ENCODE measurements around the gene BPTF.

BPTF gene

DNA sequence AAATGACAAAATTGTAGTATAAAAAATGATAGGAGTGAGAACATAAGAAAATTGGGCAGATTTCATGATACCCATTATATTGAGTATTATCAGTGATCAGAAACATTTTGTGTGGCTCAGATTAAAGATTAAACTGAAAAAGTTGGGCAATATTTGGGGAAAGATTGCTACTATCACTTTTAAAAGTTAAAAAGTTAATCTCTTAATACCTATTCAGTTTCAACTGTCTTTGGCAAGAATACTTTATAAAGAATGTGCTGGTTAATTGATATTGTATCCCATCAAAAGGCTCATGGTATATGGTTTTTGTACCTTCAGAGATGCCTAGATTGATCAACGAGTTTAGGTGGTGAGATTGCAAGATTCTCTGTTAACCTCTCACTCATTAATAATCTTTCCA is 55.8 kb downstream of the BPTF start:
- no peaks in the 10 kb centered on the region for H3K4me1 ChIP-seq (ENCODE audit: control insufficient read depth, insufficient read depth, low read depth, low read length)
- H4K91ac ChIP-seq (ENCODE audit: low read length), result no peak overlapping the region
- H2BK5ac ChIP-seq (ENCODE audit: low read depth, low read length, poor library complexity, severe bottlenecking), result no peak overlapping the region
- no peak overlapping the region for H2AFZ ChIP-seq (ENCODE audit: low read depth, low read length)
- H3K36me3 ChIP-seq (ENCODE audit: control insufficient read depth in 1 of 2, insufficient read depth in 2 of 2, low read depth in 1 of 2, low read length in 2 of 2), result peaks cover 12 to 29% of the 10 kb centered on the region in 2 experiments
- no peak overlapping the region for H2AK5ac ChIP-seq (ENCODE audit: low read length, severe bottlenecking)
- H3K14ac ChIP-seq (ENCODE audit: low read length in 2 of 2), result no peak overlapping the region
- H4K8ac ChIP-seq (ENCODE audit: low read length), result no peak overlapping the region
- no peak overlapping the region for H3K4me3 ChIP-seq (ENCODE audit: insufficient read depth in 1 of 2, low read depth in 1 of 2, low read length in 2 of 2)
- no peak overlapping the region for H3K18ac ChIP-seq (ENCODE audit: low read depth in 1 of 2, low read length in 2 of 2)
- no peak overlapping the region for H3K27ac ChIP-seq (ENCODE audit: low read length, poor library complexity, severe bottlenecking)
- no peaks in the 10 kb centered on the region for H3K27me3 ChIP-seq (ENCODE audit: control insufficient read depth in 1 of 2, insufficient read depth in 1 of 2, low read length in 2 of 2)
- no peak overlapping the region for H3K4ac ChIP-seq (ENCODE audit: low read depth in 1 of 2, low read length in 2 of 2)
- H2BK12ac ChIP-seq (ENCODE audit: low read length in 2 of 2), result no peak overlapping the region
- H3K79me1 ChIP-seq (replicated peaks; ENCODE audit: low read length, poor library complexity, severe bottlenecking), result peaks cover 15% of the 10 kb centered on the region
- H3K9me3 ChIP-seq (ENCODE audit: control insufficient read depth, low read length), result no peaks in the 10 kb centered on the region
- H3K23ac ChIP-seq (ENCODE audit: low read length in 2 of 2), result no peak overlapping the region
- WGBS, result no CpG with 5 or more reads among the region's 1 CpG
- H3K9ac ChIP-seq (ENCODE audit: low read length), result no peak overlapping the region
- no peak overlapping the region for H2BK120ac ChIP-seq (ENCODE audit: low read depth, low read length)
- no peak for DNase-seq
- H3K4me2 ChIP-seq (ENCODE audit: low read length, poor library complexity, severe bottlenecking), result no peak overlapping the region
- no peak overlapping the region for H2BK15ac ChIP-seq (ENCODE audit: low read depth, poor library complexity, severe bottlenecking)

DNA sequence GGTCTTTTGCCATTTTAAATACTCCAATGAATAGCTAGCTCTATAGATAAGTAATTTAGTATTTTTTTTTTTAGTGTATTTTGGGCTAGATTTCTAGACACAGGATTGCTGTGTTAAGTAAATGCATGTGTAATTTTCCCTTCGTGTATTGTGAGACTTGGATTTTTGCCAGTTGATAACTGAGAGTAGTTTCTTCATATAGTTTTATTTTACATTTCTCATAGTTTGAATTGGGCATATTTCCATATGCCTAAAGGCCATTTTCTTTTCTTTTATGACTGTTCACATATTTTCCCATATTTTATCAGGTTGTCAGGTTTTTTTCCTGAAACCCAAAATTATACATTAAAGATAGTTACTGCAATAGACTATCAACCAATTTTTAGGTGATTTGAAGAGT is 59.4 kb downstream of the BPTF start:
- no peak overlapping the region for H3K18ac ChIP-seq (ENCODE audit: low read depth in 1 of 2, low read length in 2 of 2)
- no peak overlapping the region for H3K4ac ChIP-seq (ENCODE audit: low read depth in 1 of 2, low read length in 2 of 2)
- H3K4me3 ChIP-seq (ENCODE audit: insufficient read depth in 1 of 2, low read depth in 1 of 2, low read length in 2 of 2), result no peak overlapping the region
- no peak overlapping the region for H2AFZ ChIP-seq (ENCODE audit: low read depth, low read length)
- no CpG with 5 or more reads among the region's 1 CpG for WGBS
- H2BK5ac ChIP-seq (ENCODE audit: low read depth, low read length, poor library complexity, severe bottlenecking), result no peak overlapping the region
- no peak for DNase-seq
- H2BK12ac ChIP-seq (ENCODE audit: low read length in 2 of 2), result no peak overlapping the region
- H3K9ac ChIP-seq (ENCODE audit: low read length), result no peak overlapping the region
- H3K27ac ChIP-seq (ENCODE audit: low read length, poor library complexity, severe bottlenecking), result no peak overlapping the region
- no peak overlapping the region for H2BK120ac ChIP-seq (ENCODE audit: low read depth, low read length)
- no peaks in the 10 kb centered on the region for H3K9me3 ChIP-seq (ENCODE audit: control insufficient read depth, low read length)
- H3K4me1 ChIP-seq (ENCODE audit: control insufficient read depth, insufficient read depth, low read depth, low read length), result no peaks in the 10 kb centered on the region
- peaks cover 19% of the 10 kb centered on the region for H3K79me1 ChIP-seq (replicated peaks; ENCODE audit: low read length, poor library complexity, severe bottlenecking)
- H3K23ac ChIP-seq (ENCODE audit: low read length in 2 of 2), result no peak overlapping the region
- H3K27me3 ChIP-seq (ENCODE audit: control insufficient read depth in 1 of 2, insufficient read depth in 1 of 2, low read length in 2 of 2), result no peaks in the 10 kb centered on the region
- H3K14ac ChIP-seq (ENCODE audit: low read length in 2 of 2), result no peak overlapping the region
- no peak overlapping the region for H4K91ac ChIP-seq (ENCODE audit: low read length)
- no peak overlapping the region for H2BK15ac ChIP-seq (ENCODE audit: low read depth, poor library complexity, severe bottlenecking)
- no peak overlapping the region for H4K8ac ChIP-seq (ENCODE audit: low read length)
- H3K36me3 ChIP-seq (ENCODE audit: control insufficient read depth in 1 of 2, insufficient read depth in 2 of 2, low read depth in 1 of 2, low read length in 2 of 2), result peaks cover 5 to 22% of the 10 kb centered on the region in 2 experiments
- no peak overlapping the region for H2AK5ac ChIP-seq (ENCODE audit: low read length, severe bottlenecking)
- H3K4me2 ChIP-seq (ENCODE audit: low read length, poor library complexity, severe bottlenecking), result no peak overlapping the region

- H3K4me2 ChIP-seq (ENCODE audit: low read length, poor library complexity, severe bottlenecking), result no peak overlapping the region
- H3K14ac ChIP-seq (ENCODE audit: low read length in 2 of 2), result no peak overlapping the region
- H3K27ac ChIP-seq (ENCODE audit: low read length, poor library complexity, severe bottlenecking), result no peak overlapping the region
- H2AK5ac ChIP-seq (ENCODE audit: low read length, severe bottlenecking), result no peak overlapping the region
- H3K18ac ChIP-seq (ENCODE audit: low read depth in 1 of 2, low read length in 2 of 2), result no peak overlapping the region
- H3K4me1 ChIP-seq (ENCODE audit: control insufficient read depth, insufficient read depth, low read depth, low read length), result peaks cover 1% of the 10 kb centered on the region
- H4K91ac ChIP-seq (ENCODE audit: low read length), result no peak overlapping the region
- H3K4me3 ChIP-seq (ENCODE audit: insufficient read depth in 1 of 2, low read depth in 1 of 2, low read length in 2 of 2), result peak overlapping the region in 1 of 2 experiments; percentile 52
- H2AFZ ChIP-seq (ENCODE audit: low read depth, low read length), result no peak overlapping the region
- H2BK15ac ChIP-seq (ENCODE audit: low read depth, poor library complexity, severe bottlenecking), result no peak overlapping the region
- peaks cover 18% of the 10 kb centered on the region for H3K79me1 ChIP-seq (replicated peaks; ENCODE audit: low read length, poor library complexity, severe bottlenecking)
- no peaks in the 10 kb centered on the region for H3K27me3 ChIP-seq (ENCODE audit: control insufficient read depth in 1 of 2, insufficient read depth in 1 of 2, low read length in 2 of 2)
- peak overlapping the region; percentile 68 for H3K9ac ChIP-seq (ENCODE audit: low read length)
- no peaks in the 10 kb centered on the region for H3K9me3 ChIP-seq (ENCODE audit: control insufficient read depth, low read length)
- no peak overlapping the region for H4K8ac ChIP-seq (ENCODE audit: low read length)
- WGBS, result 68% methylated on average over 5 of the region's 6 CpGs
- peaks cover 7 to 51% of the 10 kb centered on the region in 2 experiments for H3K36me3 ChIP-seq (ENCODE audit: control insufficient read depth in 1 of 2, insufficient read depth in 2 of 2, low read depth in 1 of 2, low read length in 2 of 2)
- H3K23ac ChIP-seq (ENCODE audit: low read length in 2 of 2), result no peak overlapping the region
- DNase-seq, result peak; percentile 73
- H3K4ac ChIP-seq (ENCODE audit: low read depth in 1 of 2, low read length in 2 of 2), result no peak overlapping the region
- H2BK12ac ChIP-seq (ENCODE audit: low read length in 2 of 2), result no peak overlapping the region
- H2BK120ac ChIP-seq (ENCODE audit: low read depth, low read length), result no peak overlapping the region
- no peak overlapping the region for H2BK5ac ChIP-seq (ENCODE audit: low read depth, low read length, poor library complexity, severe bottlenecking)
Observed at GRCh38 chr17:67891481-67892119, 66.3 kb downstream of the BPTF start.

DNA sequence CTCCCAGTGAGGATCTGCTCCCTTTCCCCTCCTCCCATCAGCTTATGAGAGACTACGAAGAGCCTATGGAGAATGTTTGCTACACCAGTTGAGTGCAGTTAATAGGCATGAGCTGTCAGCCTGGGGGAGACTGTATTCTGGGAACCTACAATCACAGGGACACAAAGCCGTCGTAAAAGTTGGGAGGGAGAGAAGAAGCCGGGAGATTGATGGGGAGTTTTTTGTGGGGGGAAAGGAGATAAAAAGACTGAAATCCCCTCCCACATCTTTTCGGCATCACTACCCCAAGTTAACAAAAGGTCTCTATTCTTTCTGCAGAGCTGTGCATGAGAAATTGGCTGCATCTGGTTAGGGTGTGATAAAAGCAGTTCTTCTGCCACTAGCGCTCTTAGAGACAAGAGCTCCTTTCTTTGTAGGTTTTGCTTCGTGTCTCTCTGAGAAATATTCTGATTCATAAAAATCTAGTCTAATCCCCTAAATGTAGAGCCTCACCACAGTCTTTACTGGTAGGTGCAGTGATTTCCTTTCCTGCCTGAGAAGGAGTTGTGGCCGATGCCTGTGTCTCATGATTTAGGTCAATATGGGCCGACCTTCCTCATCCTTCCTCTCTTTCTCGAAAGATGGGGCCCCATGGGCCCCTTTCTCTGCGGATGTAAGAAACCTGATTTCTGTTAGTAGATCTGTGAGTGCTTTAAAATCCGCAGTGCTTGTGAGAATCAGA is 77.4 kb downstream of the BPTF start:
- Histone ChIP-seq H2AK5ac (ENCODE audit: low read length, severe bottlenecking) (no peak overlapping the region), H3K4ac (ENCODE audit: low read depth in 1 of 2, low read length in 2 of 2) (no peak overlapping the region), H3K9ac (ENCODE audit: low read length) (no peak overlapping the region), H3K9me3 (ENCODE audit: control insufficient read depth, low read length) (no peaks in the 10 kb centered on the region), H2BK12ac (ENCODE audit: low read length in 2 of 2) (no peak overlapping the region), H3K79me1 (replicated peaks; ENCODE audit: low read length, poor library complexity, severe bottlenecking) (peaks cover 26% of the 10 kb centered on the region), H3K4me1 (ENCODE audit: control insufficient read depth, insufficient read depth, low read depth, low read length) (no peaks in the 10 kb centered on the region), H3K23ac (ENCODE audit: low read length in 2 of 2) (no peak overlapping the region), H2BK5ac (ENCODE audit: low read depth, low read length, poor library complexity, severe bottlenecking) (no peak overlapping the region), H3K4me3 (ENCODE audit: insufficient read depth in 1 of 2, low read depth in 1 of 2, low read length in 2 of 2) (no peak overlapping the region), H2BK120ac (ENCODE audit: low read depth, low read length) (no peak overlapping the region), H3K14ac (ENCODE audit: low read length in 2 of 2) (no peak overlapping the region), H4K91ac (ENCODE audit: low read length) (no peak overlapping the region), H3K36me3 (ENCODE audit: control insufficient read depth in 1 of 2, insufficient read depth in 2 of 2, low read depth in 1 of 2, low read length in 2 of 2) (peaks cover 39 to 79% of the 10 kb centered on the region in 2 experiments), H3K27ac (ENCODE audit: low read length, poor library complexity, severe bottlenecking) (no peak overlapping the region), H4K8ac (ENCODE audit: low read length) (no peak overlapping the region), H3K27me3 (ENCODE audit: control insufficient read depth in 1 of 2, insufficient read depth in 1 of 2, low read length in 2 of 2) (no peaks in the 10 kb centered on the region), H2AFZ (ENCODE audit: low read depth, low read length) (no peak overlapping the region), H3K18ac (ENCODE audit: low read depth in 1 of 2, low read length in 2 of 2) (no peak overlapping the region), H3K4me2 (ENCODE audit: low read length, poor library complexity, severe bottlenecking) (no peak overlapping the region), H2BK15ac (ENCODE audit: low read depth, poor library complexity, severe bottlenecking) (no peak overlapping the region)
- 96% methylated on average over 7 of the region's 12 CpGs for WGBS
- no peak for DNase-seq

Measured in mesenchymal stem cell (in vitro differentiated cells and primary cell).